ENCODE data around the gene HMOX1.

Gene HMOX1

DNA sequence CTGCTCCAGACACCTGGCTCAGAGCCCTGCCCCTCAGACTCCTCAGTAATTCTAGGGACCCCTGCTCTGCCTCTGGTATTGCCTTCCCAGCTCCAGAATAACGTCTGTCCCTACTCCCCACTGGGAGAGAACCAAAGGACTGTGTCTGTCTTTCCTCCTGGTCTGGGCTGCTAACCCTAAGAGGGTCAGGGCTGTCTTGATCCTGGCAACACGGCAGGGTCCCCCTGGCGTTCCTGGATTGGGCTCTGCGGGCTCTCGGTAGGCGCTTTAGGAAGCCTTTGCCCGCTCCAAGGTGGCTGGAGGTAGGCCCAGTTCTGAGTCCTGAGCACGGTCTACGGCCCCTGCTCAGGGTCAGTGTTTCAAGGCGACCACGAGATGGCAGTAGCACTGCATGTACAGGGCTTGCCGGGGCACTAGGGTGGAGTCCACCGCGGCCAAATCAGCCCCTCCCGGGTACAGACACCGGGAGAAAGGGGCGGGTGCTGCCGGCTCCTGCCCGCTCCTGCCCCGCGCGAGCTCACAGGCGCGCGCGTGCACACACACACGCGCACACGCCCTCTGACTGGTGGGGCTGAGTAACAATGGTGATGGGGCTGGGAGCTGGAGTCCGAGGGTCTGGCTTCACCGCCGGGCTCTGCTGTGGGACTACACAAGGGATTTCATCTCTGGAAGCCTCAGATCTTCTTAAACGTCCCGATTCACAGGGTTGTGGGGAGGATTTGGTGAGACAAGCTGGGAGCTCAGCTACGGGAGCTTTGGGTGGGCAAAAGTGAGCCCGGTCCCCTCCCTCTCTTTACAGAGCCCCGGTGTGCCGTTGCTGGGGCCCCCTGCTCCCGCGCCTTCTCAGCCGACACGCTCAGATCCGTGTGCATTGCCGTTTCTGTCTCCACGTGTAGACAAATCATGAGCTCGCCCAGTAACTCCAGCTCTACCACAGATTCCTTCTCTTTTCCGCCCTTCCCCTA, 30.1 kb upstream of the HMOX1 start:
- peak overlapping the region; percentile 56 for H3K4me3 ChIP-seq (ENCODE audit: low read length)
- TF ChIP-seq CTCF (IDR thresholded peaks at IDR 0.05; ENCODE audit: insufficient read depth, low read depth, low read length, missing control alignments) = peak; percentile 84
- peak; percentile 93 for DNase-seq (ENCODE audit: low read depth)

GRCh38 chr22:35352214-35353111, 28.4 kb upstream of the HMOX1 start:
- no peak overlapping the region for H3K4me3 ChIP-seq (ENCODE audit: low read length)
- no peak for DNase-seq (ENCODE audit: low read depth)
- TF ChIP-seq CTCF (IDR thresholded peaks at IDR 0.05; ENCODE audit: insufficient read depth, low read depth, low read length, missing control alignments) = no peak

GRCh38 chr22:35353318-35353717, 27.6 kb upstream of the HMOX1 start:
- no peak overlapping the region for H3K4me3 ChIP-seq (ENCODE audit: low read length)
- no peak for TF ChIP-seq CTCF (IDR thresholded peaks at IDR 0.05; ENCODE audit: insufficient read depth, low read depth, low read length, missing control alignments)
- no peak for DNase-seq (ENCODE audit: low read depth)

GRCh38 chr22:35354068-35354467, 26.8 kb upstream of the HMOX1 start:
- no peak overlapping the region for H3K4me3 ChIP-seq (ENCODE audit: low read length)
- TF ChIP-seq CTCF (IDR thresholded peaks at IDR 0.05; ENCODE audit: insufficient read depth, low read depth, low read length, missing control alignments) = no peak
- DNase-seq (ENCODE audit: low read depth) = no peak

DNA sequence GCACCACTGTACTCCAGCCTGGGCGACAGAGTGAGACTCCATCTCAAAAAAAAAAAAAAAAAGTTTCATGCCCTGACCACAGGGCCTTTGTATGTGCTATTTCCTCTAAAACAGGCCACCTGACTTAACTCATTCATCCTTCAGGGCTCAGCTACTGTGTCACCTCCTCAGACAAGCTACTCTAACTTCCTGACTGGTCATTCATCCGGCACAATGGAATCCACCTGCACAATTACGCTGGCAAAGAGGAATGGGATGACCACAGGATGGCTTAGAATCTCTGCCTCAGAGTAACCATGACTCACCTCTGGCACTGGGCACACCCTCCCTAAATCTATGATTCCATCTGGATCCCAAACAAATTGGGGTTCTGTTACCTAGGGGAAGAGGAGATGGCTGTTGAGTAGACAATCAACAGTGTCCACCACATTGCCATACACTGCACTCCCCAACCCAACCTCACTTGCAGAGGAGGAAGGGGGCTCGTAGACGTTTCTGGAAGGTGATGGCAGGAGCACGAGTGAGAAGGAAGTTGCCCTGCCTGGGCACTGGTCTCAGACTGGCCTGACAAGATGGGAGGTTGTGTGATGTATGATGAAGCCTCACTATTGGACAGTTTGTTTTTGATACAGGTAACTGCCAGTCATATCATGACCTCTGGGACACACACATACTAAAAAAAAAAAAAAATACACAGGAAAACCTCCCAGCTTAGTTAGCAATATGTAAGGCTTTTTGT, 22.8 kb upstream of the HMOX1 start:
- TF ChIP-seq CTCF (IDR thresholded peaks at IDR 0.05; ENCODE audit: insufficient read depth, low read depth, low read length, missing control alignments) = no peak
- H3K4me3 ChIP-seq (ENCODE audit: low read length) = no peak overlapping the region
- DNase-seq (ENCODE audit: low read depth) = peak; percentile 90

DNA sequence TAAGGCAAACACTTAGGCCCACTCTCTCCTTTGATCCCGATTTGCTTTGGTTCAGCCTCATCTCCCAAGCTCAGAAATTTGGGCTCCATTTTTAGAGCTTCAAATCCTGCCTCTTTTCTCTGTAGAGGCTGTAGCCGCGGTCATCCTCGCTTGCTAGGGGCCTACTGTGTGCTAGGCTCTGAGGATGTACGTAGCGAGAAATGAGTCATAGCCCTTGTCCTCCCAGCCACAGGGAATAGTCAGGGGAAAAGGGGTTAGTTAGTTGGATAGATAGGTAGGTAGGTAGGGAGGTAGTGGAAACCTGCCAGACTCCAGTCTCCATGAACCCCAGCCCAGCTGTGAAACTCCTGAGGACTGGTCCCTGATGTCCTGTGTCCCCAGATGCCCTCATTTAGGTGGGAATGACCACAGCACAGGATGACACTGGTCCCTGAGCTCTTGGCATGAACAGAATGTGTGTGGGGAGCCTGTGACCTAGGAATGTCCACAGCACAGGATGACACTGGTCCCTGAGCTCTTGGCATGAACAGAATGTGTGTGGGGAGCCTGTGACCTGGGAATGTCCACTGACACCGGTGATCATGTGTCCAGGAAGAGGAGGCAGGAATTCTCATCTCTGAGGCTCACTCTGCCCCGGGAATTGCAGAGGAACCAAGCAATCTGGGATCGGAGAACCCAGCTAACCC, 21.4 kb upstream of the HMOX1 start:
- H3K4me3 ChIP-seq (ENCODE audit: low read length) = no peak overlapping the region
- no peak for DNase-seq (ENCODE audit: low read depth)

More for the DNA sequence above, 21.4 kb upstream of the HMOX1 start:
- no peak for TF ChIP-seq CTCF (IDR thresholded peaks at IDR 0.05; ENCODE audit: insufficient read depth, low read depth, low read length, missing control alignments)
